WTC11 (cell line): ENCODE data around the gene DNAJB8.

Experiments used
- ETV6 ChIP-seq: sonication (generic); formaldehyde crosslinking; IDR thresholded peaks from 2 replicates; pipeline ENCODE4 v1.8.1; 2022; ENCODE audit warnings: mild to moderate bottlenecking, missing genetic modification reagents
- NR2C2 ChIP-seq: sonication (generic); formaldehyde crosslinking; IDR thresholded peaks from 2 replicates; pipeline ENCODE4 v1.8.0; 2022; ENCODE audit warnings: mild to moderate bottlenecking, missing genetic modification reagents
- NR3C1 ChIP-seq: sonication (generic); formaldehyde crosslinking; conservative IDR thresholded peaks from 2 replicates; pipeline ENCODE4 v1.8.1; 2023; ENCODE audit warnings: low read depth, mild to moderate bottlenecking, missing genetic modification reagents
- TEAD4 ChIP-seq: sonication (generic); formaldehyde crosslinking; IDR thresholded peaks from 2 replicates; pipeline ENCODE4 v1.8.0; 2022; ENCODE audit warnings: mild to moderate bottlenecking, missing genetic modification reagents
- TF ChIP-seq, protein P1 (sequence below): fragments of 200-600 bp; IDR thresholded peaks from 2 replicates; pipeline ENCODE4 v1.8.0; 2022; ENCODE audit warnings: antibody characterized with exemption
- TF ChIP-seq, protein P2 (sequence below): fragments of 250-450 bp; sonication (Bioruptor Pico); IDR thresholded peaks from 2 replicates; pipeline ENCODE4 v1.9.0; 2021; ENCODE audit warnings: mild to moderate bottlenecking, borderline replicate concordance

- TF ChIP-seq, protein P1, sequence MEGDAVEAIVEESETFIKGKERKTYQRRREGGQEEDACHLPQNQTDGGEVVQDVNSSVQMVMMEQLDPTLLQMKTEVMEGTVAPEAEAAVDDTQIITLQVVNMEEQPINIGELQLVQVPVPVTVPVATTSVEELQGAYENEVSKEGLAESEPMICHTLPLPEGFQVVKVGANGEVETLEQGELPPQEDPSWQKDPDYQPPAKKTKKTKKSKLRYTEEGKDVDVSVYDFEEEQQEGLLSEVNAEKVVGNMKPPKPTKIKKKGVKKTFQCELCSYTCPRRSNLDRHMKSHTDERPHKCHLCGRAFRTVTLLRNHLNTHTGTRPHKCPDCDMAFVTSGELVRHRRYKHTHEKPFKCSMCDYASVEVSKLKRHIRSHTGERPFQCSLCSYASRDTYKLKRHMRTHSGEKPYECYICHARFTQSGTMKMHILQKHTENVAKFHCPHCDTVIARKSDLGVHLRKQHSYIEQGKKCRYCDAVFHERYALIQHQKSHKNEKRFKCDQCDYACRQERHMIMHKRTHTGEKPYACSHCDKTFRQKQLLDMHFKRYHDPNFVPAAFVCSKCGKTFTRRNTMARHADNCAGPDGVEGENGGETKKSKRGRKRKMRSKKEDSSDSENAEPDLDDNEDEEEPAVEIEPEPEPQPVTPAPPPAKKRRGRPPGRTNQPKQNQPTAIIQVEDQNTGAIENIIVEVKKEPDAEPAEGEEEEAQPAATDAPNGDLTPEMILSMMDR: no peak
- no peak for TF ChIP-seq NR2C2 (CRISPR knock-in tag)
- no peak for TF ChIP-seq ETV6 (CRISPR knock-in tag)
- no peak for TF ChIP-seq TEAD4 (CRISPR knock-in tag)
- TF ChIP-seq NR3C1: no peak
- TF ChIP-seq, protein P2, sequence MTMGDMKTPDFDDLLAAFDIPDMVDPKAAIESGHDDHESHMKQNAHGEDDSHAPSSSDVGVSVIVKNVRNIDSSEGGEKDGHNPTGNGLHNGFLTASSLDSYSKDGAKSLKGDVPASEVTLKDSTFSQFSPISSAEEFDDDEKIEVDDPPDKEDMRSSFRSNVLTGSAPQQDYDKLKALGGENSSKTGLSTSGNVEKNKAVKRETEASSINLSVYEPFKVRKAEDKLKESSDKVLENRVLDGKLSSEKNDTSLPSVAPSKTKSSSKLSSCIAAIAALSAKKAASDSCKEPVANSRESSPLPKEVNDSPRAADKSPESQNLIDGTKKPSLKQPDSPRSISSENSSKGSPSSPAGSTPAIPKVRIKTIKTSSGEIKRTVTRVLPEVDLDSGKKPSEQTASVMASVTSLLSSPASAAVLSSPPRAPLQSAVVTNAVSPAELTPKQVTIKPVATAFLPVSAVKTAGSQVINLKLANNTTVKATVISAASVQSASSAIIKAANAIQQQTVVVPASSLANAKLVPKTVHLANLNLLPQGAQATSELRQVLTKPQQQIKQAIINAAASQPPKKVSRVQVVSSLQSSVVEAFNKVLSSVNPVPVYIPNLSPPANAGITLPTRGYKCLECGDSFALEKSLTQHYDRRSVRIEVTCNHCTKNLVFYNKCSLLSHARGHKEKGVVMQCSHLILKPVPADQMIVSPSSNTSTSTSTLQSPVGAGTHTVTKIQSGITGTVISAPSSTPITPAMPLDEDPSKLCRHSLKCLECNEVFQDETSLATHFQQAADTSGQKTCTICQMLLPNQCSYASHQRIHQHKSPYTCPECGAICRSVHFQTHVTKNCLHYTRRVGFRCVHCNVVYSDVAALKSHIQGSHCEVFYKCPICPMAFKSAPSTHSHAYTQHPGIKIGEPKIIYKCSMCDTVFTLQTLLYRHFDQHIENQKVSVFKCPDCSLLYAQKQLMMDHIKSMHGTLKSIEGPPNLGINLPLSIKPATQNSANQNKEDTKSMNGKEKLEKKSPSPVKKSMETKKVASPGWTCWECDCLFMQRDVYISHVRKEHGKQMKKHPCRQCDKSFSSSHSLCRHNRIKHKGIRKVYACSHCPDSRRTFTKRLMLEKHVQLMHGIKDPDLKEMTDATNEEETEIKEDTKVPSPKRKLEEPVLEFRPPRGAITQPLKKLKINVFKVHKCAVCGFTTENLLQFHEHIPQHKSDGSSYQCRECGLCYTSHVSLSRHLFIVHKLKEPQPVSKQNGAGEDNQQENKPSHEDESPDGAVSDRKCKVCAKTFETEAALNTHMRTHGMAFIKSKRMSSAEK (CRISPR knock-in tag): no peak
These were observed 39.1 kb upstream of the DNAJB8 start for GRCh38 chr3:128505771-128506170.
